ENCODE results near the gene GDPD2. TPM values are rescaled to one million over a fixed set of nuclear protein-coding genes. Genes with fewer than 3 reads are reported as not detected.

Gene GDPD2
- total RNA-seq, 2 donors from 2014 or later: 5.0 to 15.3 TPM

- no peak for TF ChIP-seq CTCF (IDR thresholded peaks at IDR 0.05)
- H3K4me3 ChIP-seq: no peak overlapping the region
These were observed 15.9 kb downstream of the GDPD2 start for GRCh38 chrX:70439016-70439415.

GRCh38 chrX:70442224-70442623 lies 19.1 kb downstream of the GDPD2 start:
- no peak overlapping the region for H3K4me3 ChIP-seq
- H3K36me3 ChIP-seq: no peaks in the 10 kb centered on the region
- no peak for TF ChIP-seq CTCF (IDR thresholded peaks at IDR 0.05)
- H3K9ac ChIP-seq (ENCODE audit: low read depth in 2 of 2, low read length in 2 of 2): no peak overlapping the region
- no peaks in the 10 kb centered on the region for H3K4me1 ChIP-seq
- no peak for DNase-seq
- intact Hi-C loops (cut with DNase I): no loop called here
- H3K27ac ChIP-seq: no peak overlapping the region
- no peaks in the 10 kb centered on the region for H3K9me3 ChIP-seq
- H3K27me3 ChIP-seq: peaks cover 20% of the 10 kb centered on the region

More at GRCh38 chrX:70439016-70439415, 15.9 kb downstream of the GDPD2 start:
- Histone ChIP-seq H3K27ac (no peak overlapping the region), H3K36me3 (no peaks in the 10 kb centered on the region), H3K27me3 (peaks cover 13% of the 10 kb centered on the region), H3K9ac (ENCODE audit: low read depth in 2 of 2, low read length in 2 of 2) (no peak overlapping the region), H3K9me3 (no peaks in the 10 kb centered on the region), H3K4me1 (no peaks in the 10 kb centered on the region)
- DNase-seq: no peak
- intact Hi-C loops (cut with DNase I): no loop called here

- H3K9me3 ChIP-seq: no peaks in the 10 kb centered on the region
- no peak for TF ChIP-seq CTCF (IDR thresholded peaks at IDR 0.05)
- no peak within 1 kb of the TSS for H3K27ac ChIP-seq
- H3K27me3 ChIP-seq: peaks cover 20% of the 10 kb centered on the region
- intact Hi-C loops (cut with DNase I): no loop called here
- DNase-seq: no peak
- H3K4me3 ChIP-seq: no peak within 1 kb of the TSS
- no peaks in the 10 kb centered on the region for H3K4me1 ChIP-seq
- H3K36me3 ChIP-seq: no peaks in the 10 kb centered on the region
- no peak within 1 kb of the TSS for H3K9ac ChIP-seq (ENCODE audit: low read depth in 2 of 2, low read length in 2 of 2)
These were observed 21.3 kb downstream of the GDPD2 start, which contains the start of gene DLG3 for GRCh38 chrX:70444326-70444945. TSS of gene DLG3 (plus strand) at chrX:70444835. CDS start at chrX:70445202, 367 bp downstream.

- intact Hi-C loops (cut with DNase I): no loop called here
- no peak for TF ChIP-seq CTCF (IDR thresholded peaks at IDR 0.05)
- no peaks in the 10 kb centered on the region for H3K36me3 ChIP-seq
- H3K9me3 ChIP-seq: no peaks in the 10 kb centered on the region
- DNase-seq: no peak
- H3K9ac ChIP-seq (ENCODE audit: low read depth in 2 of 2, low read length in 2 of 2): no peak overlapping the region
- H3K27me3 ChIP-seq: peaks cover 20% of the 10 kb centered on the region
- H3K27ac ChIP-seq: no peak overlapping the region
- H3K4me3 ChIP-seq: no peak overlapping the region
- no peaks in the 10 kb centered on the region for H3K4me1 ChIP-seq
These were observed 22.0 kb downstream of the GDPD2 start for GRCh38 chrX:70444946-70445656.

- no peaks in the 10 kb centered on the region for H3K36me3 ChIP-seq
- no peak overlapping the region for H3K4me3 ChIP-seq
- intact Hi-C loops (cut with DNase I): no loop called here
- H3K9me3 ChIP-seq: no peaks in the 10 kb centered on the region
- no peak overlapping the region for H3K27ac ChIP-seq
- no peak for TF ChIP-seq CTCF (IDR thresholded peaks at IDR 0.05)
- DNase-seq: no peak
- peaks cover 20% of the 10 kb centered on the region for H3K27me3 ChIP-seq
- no peak overlapping the region for H3K9ac ChIP-seq (ENCODE audit: low read depth in 2 of 2, low read length in 2 of 2)
- H3K4me1 ChIP-seq: no peaks in the 10 kb centered on the region
These were observed 22.8 kb downstream of the GDPD2 start for GRCh38 chrX:70445951-70446350.

Measured in colonic mucosa (tissue), 4 donors.